B cell (primary cell): ENCODE data around the gene IL22RA1.

ENCODE experiments used
- CTCF ChIP-seq: fragments of 200-600 bp; IDR thresholded peaks from one replicate; pipeline ENCODE4 v1.8.0; 2022; ENCODE audit warnings: antibody characterized with exemption, mild to moderate bottlenecking
- EZH2 ChIP-seq: IDR thresholded peaks from 2 replicates; pipeline ENCODE4 v1.6.1; 2012; ENCODE audit warnings: borderline replicate concordance, low read depth, mild to moderate bottlenecking, moderate library complexity, low read length; ENCODE audit not compliant: insufficient read depth, poor library complexity, severe bottlenecking

GRCh38 chr1:24156542-24157260 is 13.8 kb upstream of the IL22RA1 start:
- no peak for TF ChIP-seq EZH2
- no peak for TF ChIP-seq CTCF
